IPS DF 4.7 (cell line): ENCODE measurements around the gene SERPINE2.

Source experiments
- DNase-seq: peaks from one replicate; pipeline ENCODE4 v3.0.0-alpha.2; 2013; ENCODE audit warnings: low spot score; ENCODE audit errors: extremely low read depth

SERPINE2 gene

DNA sequence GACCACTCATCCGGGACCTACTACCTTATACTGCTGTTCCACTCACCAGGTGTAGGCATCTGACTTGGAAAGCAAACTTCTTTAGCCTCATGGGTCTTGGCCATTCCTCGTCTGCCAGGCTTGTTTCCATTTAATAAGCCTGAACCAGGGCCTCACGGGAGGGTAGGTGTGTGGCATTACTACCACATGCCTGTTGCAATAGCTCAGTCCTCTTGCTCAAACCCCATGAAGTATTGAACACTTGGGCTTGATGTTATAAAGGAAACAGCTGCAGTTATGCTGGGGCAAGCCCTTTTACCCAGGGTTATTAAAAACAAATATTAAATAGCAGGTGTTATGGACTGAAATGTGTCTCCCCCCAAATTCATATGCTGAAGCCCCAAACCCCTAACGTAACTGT lies 60.6 kb downstream of the SERPINE2 start:
- DNase-seq = no peak

- DNase-seq = no peak
These were observed 62.4 kb downstream of the SERPINE2 start for GRCh38 chr2:223976635-223977226.

- DNase-seq = no peak
These were observed 65.5 kb downstream of the SERPINE2 start for GRCh38 chr2:223973606-223974005.

DNA sequence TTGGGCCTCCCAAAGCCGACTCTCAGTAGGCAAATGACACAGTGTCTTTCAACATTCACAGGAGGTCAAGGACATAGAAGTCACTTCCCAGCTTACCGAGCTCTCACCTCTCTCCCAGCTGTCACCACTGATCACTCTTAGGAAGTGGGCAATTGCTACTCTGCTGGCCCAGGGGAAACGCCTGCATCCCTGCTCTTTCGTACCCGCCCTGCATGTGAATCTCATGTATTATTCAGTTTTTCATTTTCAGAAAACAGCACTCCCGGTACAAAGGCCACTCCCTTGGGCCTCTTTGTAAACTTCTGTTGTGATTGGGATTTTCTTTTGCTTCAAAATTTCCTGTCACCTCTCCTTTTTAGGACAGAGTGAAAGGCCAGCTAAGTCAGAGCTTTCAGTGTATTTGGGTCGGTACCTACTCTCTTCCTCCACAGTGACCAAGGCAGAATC lies 66.4 kb downstream of the SERPINE2 start:
- DNase-seq = no peak

GRCh38 chr2:223971731-223972130 lies 67.4 kb downstream of the SERPINE2 start:
- no peak for DNase-seq

- DNase-seq = no peak
These were observed 68.5 kb downstream of the SERPINE2 start for GRCh38 chr2:223970343-223971128.

DNA sequence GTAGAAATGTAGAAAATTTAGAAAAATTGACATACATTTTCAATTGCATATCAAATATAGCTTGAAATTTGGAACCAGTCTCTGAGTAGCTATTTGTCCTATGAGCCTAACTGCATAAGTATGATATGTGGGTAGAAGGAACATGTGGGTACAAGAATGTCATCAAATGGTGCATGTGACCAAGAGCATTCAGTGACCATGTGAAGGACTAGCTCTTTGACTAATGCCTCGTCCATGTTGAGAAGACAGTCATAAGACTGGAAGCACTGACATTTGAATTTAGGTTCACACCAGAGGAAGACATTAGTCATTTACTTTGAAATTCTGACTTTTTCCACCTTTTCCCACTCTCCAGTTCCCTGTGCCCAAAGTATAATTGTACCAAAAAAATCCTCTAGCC lies 69.2 kb downstream of the SERPINE2 start:
- no peak for DNase-seq

GRCh38 chr2:223969315-223969714 lies 69.8 kb downstream of the SERPINE2 start:
- DNase-seq = no peak

- no peak for DNase-seq
These were observed 71.1 kb downstream of the SERPINE2 start for GRCh38 chr2:223967981-223968380.

GRCh38 chr2:223959688-223960087 lies 79.4 kb downstream of the SERPINE2 start:
- DNase-seq = no peak

GRCh38 chr2:223957092-223957851 lies 81.8 kb downstream of the SERPINE2 start, which contains the start of gene MRPL44:
MRPL44 (plus strand) TSS chr2:223957463; CDS start chr2:223957473, 10 bp downstream.
- peak; percentile 71 for DNase-seq

GRCh38 chr2:223956300-223956699 lies 82.8 kb downstream of the SERPINE2 start:
- no peak for DNase-seq

- DNase-seq = no peak
These were observed 84.7 kb downstream of the SERPINE2 start for GRCh38 chr2:223954401-223954800.

DNA sequence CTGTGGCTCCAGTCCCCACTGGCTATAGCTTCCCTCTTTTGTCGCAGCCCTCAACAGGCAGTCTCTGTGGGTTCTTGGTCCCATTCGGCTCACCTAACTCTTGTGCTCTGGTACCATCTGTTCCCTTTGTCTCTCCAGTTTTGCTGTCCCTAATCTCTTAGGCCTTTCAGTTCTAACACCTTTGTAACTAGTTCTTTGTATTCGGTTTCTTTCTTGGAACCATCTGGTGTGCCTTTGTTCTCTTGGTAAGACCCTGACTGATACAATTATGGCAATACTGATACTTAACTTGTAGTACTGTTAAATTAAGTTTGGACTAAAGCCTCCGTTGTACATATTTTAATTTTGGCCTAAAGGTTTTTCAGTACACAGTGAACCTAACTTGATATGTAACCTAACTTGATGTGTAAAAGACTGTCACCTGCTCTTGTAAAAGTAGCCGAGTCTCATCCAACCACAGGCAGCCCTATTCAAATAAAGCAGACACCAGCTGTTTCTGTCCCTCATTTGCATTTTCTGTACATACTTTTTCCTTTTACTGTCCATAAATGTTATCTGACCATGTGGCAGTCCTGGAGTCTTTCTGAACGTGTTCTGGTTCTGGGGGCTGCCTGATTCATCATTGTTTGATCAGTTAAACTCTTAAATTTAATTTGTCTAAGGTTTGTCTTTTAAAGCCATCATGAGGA lies 86.7 kb downstream of the SERPINE2 start:
- no peak for DNase-seq

DNA sequence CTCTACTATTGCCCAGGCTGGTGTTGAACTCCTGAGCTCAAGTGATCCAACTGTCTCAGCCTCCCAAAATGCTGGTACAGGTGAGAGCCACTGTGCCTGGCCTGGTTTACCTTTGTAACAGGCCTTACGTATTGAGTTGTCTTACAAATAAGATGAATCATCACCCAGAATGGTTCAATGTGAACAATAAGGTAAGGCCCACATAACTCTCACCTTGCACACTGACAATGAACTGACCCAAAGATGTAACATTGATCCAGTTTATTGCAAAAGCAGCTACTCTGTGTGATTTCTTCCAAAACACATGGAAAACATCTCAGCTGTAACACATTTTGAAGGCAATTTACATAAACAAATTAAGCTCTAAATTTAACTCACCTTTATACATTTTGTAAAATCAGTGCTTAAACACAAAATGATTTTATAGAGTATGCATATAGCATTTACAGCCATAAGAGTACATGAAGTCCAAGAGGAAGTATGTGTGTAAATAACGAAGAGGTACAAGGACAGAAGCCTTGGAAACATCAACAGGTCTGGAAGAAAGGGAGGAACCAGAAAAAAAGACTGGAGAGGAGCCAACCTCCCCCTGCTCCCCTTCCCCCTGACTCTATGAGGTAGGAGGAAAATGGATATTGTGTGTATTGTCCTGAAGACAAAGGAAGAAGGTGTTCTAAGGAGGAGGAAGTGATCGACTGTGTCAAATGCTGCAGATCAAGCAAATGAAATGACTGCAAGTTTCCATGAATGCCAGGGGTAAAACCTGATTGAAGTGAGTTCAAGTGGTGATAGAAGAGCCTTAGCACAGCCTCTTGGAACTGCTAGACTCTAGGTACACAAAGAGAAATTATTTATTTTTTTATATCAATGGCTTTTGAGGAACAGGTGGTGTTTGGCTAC lies 88.4 kb downstream of the SERPINE2 start:
- no peak for DNase-seq

- DNase-seq = no peak
These were observed 89.7 kb downstream of the SERPINE2 start for GRCh38 chr2:223949241-223949840.

GRCh38 chr2:223947711-223948205 lies 91.3 kb downstream of the SERPINE2 start:
- DNase-seq = no peak

DNA sequence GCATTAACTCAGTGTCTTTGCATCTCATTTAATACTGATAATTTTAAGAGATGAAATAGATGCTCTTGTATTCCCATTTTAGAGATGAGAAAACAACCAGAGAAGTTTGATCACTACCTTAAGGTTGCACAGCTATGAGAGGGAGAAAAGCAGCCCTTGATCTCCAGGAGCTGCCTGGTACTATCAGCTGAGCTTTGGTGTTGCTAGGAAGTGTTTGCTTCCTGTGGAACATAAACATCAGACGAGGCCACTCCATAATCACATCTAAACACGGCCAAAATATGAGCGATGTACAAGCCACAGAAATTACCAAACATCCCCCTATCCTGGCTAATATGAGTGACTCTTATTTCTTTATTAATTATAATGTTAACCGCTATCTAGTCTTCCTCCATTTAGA lies 93.3 kb downstream of the SERPINE2 start:
- no peak for DNase-seq

GRCh38 chr2:223944703-223945531 lies 94.2 kb downstream of the SERPINE2 start, which contains the start of gene WDFY1:
WDFY1 (minus strand) TSS chr2:223945335; CDS start chr2:223945284, 51 bp downstream.
- no peak for DNase-seq
